ENCODE measurements around the gene RSPO3.

Gene RSPO3

DNA sequence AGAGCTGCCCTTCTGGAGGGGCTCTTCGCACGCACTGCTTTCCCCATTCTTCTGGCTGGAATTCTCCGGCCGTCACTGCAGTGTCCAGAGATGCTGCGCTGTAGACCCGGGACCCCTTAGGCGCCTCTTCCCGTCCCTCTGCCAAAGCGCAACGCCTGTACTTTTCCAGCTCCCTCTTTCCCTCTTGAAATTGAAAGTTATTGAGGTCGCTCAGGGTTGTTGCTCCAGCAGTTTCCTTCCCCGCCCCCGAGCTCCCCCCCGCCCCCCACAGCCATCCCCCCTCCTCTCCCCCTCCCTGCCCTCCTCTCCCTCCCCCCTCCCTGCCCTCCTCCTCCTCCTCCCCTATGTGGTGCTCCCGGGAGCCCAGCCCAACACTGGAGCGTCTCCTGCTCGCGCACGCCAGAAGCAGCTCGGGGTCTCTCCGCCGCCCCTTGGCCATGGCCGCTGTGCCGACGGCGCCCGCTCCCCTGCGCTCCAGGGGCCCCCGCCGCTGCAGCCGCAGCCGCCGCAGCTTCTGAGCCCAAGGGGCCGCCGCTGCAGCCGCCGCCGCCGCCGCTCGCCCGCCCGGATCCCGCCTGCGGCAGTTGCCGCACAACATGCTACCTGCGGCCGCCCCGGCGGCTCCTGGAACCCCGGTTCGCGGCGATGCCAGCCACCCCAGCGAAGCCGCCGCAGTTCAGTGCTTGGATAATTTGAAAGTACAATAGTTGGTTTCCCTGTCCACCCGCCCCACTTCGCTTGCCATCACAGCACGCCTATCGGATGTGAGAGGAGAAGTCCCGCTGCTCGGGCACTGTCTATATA is at the start of gene RSPO3:
Gene RSPO3, plus strand, starts transcription at position 374 of the 804 bp plus-strand sequence. CDS start 522 bp downstream, outside the sequence.
- peak within 1 kb of the TSS; percentile 51 for H3K4me3 ChIP-seq (ENCODE audit: low read depth, low read length)
- TF ChIP-seq, protein P1, sequence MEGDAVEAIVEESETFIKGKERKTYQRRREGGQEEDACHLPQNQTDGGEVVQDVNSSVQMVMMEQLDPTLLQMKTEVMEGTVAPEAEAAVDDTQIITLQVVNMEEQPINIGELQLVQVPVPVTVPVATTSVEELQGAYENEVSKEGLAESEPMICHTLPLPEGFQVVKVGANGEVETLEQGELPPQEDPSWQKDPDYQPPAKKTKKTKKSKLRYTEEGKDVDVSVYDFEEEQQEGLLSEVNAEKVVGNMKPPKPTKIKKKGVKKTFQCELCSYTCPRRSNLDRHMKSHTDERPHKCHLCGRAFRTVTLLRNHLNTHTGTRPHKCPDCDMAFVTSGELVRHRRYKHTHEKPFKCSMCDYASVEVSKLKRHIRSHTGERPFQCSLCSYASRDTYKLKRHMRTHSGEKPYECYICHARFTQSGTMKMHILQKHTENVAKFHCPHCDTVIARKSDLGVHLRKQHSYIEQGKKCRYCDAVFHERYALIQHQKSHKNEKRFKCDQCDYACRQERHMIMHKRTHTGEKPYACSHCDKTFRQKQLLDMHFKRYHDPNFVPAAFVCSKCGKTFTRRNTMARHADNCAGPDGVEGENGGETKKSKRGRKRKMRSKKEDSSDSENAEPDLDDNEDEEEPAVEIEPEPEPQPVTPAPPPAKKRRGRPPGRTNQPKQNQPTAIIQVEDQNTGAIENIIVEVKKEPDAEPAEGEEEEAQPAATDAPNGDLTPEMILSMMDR (IDR thresholded peaks at IDR 0.05; ENCODE audit: low read depth, low read length) = no peak

GRCh38 chr6:127069659-127070279 is 48.7 kb upstream of the RSPO3 start:
- TF ChIP-seq, protein P1 (IDR thresholded peaks at IDR 0.05; ENCODE audit: low read depth, low read length) = peak; percentile 32; the same call in 1 of the 2 replicates
- no peak overlapping the region for H3K4me3 ChIP-seq (ENCODE audit: low read depth, low read length)

DNA sequence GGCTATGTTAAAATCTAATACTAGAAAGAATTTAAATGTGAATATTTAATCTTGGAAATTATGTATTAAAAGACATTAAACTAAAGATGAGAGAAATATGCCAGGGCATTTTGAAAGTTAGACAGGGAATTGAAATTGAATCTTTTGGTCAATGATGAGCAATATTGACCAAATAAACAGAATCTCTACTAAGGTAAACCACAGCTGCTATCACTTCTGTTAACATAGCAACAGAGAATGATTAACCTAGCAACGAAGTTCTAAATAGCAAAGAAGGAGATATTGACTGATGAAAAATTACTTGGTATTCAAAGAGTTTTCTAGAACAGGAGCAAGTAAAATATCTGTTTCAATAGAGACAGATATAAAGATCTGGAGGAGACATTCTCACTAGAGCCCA is 45.2 kb upstream of the RSPO3 start:
- TF ChIP-seq, protein P1 (IDR thresholded peaks at IDR 0.05; ENCODE audit: low read depth, low read length) = no peak
- no peak overlapping the region for H3K4me3 ChIP-seq (ENCODE audit: low read depth, low read length)

GRCh38 chr6:127076466-127076865 is 42.0 kb upstream of the RSPO3 start:
- TF ChIP-seq, protein P1 (IDR thresholded peaks at IDR 0.05; ENCODE audit: low read depth, low read length) = no peak
- H3K4me3 ChIP-seq (ENCODE audit: low read depth, low read length) = no peak overlapping the region

GRCh38 chr6:127077886-127078285 is 40.6 kb upstream of the RSPO3 start:
- H3K4me3 ChIP-seq (ENCODE audit: low read depth, low read length) = no peak overlapping the region

GRCh38 chr6:127078669-127079068 is 39.8 kb upstream of the RSPO3 start:
- TF ChIP-seq, protein P1 (IDR thresholded peaks at IDR 0.05; ENCODE audit: low read depth, low read length) = no peak
- H3K4me3 ChIP-seq (ENCODE audit: low read depth, low read length) = no peak overlapping the region

More at GRCh38 chr6:127077886-127078285, 40.6 kb upstream of the RSPO3 start:
- TF ChIP-seq, protein P1 (IDR thresholded peaks at IDR 0.05; ENCODE audit: low read depth, low read length) = no peak

DNA sequence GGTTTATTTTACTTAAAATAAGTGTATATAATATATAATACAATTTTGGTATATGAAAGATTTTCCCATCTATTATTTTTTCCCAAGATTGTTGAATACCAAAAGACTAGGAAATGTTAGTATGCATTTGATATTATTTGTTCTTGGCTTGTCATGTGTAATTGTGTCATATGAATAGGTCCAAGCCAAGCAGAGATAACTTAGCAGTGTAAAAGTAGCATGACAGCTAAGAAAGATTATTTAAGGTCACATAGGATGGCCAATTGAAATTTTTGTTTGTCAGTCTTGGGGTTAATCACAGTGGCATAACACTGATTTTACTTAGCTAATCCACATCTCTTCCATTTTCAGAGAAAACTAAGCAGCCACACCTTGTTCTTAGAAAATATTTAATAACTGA is 38.8 kb upstream of the RSPO3 start:
- TF ChIP-seq, protein P1 (IDR thresholded peaks at IDR 0.05; ENCODE audit: low read depth, low read length) = no peak
- no peak overlapping the region for H3K4me3 ChIP-seq (ENCODE audit: low read depth, low read length)

Data from WI38 (cell line).